COLO829 (cell line): ENCODE data around the gene LCP2.

Source experiments
- DNase-seq: peaks from one replicate; pipeline ENCODE4 v3.0.0; 2012; ENCODE audit warnings: low spot score

Gene LCP2

DNA sequence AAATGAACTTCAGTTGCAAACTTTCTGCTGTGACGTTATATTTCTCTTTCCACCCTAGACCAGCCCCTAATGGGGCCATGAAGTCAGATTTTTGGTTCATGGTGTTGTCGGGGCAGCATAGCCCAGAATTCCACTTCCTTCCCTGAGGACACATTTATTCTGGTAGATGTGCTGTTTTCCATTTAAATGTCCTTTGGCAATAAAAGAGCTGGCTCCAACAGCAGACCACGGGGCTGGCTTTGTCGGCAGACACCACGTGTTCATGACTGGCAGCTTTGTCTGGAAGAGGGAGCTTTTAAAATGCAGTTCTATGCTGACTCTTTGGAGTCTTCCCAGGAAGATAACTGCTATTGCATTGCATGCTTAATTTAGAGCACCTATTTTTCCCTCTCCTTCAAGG lies 17.6 kb upstream of the LCP2 start:
- DNase-seq, result peak; percentile 76

DNA sequence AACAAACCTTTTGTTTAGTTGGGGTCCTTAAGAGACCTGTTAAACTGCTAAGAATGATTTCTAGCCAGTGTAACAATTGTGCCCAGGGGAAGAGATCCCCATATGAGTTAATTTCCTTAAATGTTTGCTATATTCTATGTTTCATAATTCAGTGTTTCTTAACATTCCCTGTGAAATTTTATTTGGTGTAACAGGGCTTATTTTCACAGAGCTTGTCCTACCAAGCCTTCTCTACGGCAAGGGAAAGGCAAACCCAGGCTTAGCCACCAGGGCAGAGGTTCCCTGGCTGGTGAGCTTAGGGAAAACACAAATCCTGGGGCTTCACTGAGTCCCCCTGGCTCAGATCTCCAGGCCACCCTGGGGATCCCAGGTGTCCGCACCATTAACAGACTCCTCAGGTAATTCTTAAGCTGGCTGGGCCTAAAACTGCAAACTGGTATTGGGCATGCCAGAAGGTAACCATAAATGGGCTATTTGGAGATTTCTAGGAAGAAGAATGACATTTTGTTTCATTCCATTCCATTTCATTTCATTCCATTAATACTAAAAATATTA lies 17.0 kb upstream of the LCP2 start:
- DNase-seq, result no peak

DNA sequence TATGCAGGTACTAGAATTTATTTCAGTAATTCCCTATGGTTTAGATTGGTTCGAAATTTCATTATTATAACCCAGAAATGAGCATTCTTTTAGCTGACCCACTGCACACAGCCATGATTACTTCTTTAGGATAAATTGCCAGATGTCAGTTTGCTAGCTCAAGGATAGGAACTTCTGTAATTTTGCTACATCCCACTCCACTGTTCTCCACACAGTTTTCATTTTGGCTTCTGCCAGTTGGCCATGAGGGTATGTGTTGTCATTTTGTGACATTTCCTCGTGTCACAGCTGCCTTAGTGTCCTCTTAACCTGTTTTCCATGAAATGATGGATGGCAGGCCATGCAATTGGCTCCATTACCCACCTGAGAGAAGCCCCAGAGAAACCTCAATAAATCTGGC lies 16.2 kb upstream of the LCP2 start:
- no peak for DNase-seq

DNA sequence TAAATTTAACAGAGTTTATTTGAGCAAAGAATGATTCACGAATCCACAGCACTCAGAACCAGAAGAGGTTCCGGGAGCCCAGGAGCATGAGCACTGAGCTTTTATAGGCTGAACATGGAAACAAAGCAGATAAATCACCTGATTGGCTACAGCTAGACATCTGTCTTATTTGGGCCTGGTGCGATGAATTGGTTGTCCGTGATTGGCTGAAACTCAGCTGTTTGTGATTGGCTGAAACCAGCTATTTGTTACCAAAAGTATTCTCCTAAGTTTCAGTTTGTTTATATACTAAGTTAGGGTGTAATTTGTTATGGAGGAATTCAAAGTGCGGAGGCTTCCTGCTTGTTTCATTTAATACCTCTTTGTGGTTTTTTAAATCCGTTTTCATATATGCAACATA lies 15.8 kb upstream of the LCP2 start:
- DNase-seq, result no peak

DNA sequence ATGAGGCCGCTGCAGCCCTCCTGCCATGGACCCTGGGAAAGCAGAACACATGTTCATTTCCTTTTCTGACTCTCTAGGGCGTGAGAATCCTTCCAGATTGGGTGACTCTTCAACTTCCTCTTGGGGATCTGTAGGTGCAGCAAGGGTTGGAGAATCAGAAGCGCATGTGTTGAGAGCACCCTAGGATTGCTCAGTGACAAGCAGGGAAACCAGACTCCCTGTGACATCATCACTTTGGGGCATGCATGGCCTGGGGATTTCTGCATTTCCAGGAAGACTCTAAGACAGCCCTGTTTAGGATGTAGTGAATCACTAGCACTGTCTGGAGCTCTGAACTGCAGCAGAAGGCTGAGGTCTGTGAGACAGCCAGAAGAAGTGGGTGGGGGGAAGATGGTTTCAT lies 15.1 kb upstream of the LCP2 start:
- DNase-seq, result no peak

DNA sequence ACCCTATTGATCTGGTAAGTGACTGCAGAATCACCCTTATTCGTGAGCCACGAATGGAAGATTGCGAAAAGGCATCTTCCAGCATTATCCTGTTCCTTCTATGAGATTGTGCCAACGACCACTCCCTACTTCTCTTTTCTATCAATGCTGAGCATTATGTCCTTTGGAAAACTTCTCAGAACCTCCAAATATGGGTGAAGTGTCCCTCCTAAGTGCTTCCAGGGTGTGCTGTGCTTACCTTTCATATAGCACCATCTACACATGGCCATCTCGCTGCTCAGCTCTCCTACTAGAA lies 14.7 kb upstream of the LCP2 start:
- no peak for DNase-seq

DNA sequence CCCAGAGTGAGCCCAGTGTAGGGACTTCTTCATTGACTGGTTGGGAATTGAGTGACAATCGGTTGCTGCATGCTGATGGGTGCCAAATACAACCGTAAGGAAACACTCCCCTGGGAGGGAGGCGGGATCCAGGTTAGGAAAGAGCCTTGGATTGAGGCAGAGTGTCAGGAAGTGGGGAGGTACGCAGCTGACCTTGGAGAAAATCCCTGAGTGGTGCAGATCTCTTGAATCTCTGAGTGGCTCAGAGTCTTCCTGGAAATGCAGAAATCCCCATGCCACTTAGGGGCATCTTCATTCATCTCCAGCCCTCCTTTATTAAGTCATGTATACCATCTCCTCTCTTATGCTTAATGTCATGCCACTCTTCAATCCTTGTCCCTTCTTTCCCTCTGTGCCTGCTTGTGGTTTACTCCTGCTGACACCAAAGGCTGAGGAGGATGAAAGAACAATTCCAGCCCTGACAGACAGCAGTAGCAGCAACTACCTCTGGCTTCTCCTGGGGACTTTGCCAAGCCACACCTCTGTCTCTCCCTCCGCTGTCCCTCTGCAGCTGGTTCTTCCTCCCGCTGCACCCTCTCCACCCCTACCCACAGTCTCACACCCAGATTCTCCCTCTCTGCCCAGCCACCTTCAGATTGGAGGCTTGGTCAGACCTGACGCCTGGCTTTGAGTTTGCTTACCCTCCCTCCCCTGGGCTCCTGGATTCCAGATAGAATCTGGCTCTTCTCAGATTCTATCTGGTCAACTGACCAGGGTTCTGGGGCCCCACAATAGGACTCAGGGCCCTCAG lies 14.1 kb upstream of the LCP2 start:
- no peak for DNase-seq

DNA sequence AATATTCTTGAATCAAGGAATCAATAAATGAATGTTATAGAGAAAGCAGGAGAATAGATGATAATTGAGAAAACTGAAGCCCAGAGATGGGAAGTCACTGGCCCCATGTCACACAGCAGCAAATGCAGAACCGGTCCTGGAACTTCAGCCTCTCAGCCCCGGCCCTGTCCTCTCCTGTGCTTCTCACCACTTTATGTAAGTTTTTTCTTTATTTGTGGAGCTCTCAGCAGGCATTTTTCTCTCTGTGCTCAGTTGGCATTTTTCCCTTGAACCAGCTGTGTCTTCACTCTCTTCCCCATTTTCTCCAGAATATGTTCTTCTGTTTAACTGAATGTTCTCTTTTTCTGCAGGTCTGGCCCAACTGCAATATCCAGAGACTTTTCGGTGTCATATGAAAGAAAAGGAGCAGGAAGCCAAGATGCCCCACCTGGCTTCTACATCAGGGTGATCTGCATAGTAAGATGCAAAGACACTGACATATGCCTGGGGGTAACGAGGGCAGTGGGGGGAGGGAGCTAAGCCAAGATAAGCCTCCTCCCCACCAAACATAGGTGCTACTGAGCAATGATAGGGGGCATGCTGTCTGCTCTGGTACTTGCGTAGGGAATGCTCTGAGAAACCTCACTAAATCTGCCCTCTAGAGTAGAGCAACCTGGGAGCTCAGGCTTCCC lies 12.8 kb upstream of the LCP2 start:
- DNase-seq, result no peak

DNA sequence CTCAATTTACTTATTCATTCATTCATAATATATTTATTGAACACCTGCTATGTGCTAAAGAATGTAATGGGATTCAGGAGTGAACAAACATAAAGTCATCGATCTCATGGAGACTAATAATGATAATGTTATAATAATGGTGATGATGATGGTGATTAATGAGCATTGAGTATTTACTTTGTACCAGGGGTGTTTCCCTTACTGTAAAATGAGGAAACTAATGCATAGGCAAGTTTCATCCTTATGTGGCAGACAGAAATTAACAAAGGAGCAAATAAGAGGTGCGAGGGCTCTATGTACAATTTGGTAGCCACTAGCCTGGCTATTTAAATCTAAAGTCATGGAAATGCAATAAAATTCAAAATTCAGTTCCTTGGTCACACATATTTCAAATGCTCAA lies 11.1 kb upstream of the LCP2 start:
- no peak for DNase-seq

DNA sequence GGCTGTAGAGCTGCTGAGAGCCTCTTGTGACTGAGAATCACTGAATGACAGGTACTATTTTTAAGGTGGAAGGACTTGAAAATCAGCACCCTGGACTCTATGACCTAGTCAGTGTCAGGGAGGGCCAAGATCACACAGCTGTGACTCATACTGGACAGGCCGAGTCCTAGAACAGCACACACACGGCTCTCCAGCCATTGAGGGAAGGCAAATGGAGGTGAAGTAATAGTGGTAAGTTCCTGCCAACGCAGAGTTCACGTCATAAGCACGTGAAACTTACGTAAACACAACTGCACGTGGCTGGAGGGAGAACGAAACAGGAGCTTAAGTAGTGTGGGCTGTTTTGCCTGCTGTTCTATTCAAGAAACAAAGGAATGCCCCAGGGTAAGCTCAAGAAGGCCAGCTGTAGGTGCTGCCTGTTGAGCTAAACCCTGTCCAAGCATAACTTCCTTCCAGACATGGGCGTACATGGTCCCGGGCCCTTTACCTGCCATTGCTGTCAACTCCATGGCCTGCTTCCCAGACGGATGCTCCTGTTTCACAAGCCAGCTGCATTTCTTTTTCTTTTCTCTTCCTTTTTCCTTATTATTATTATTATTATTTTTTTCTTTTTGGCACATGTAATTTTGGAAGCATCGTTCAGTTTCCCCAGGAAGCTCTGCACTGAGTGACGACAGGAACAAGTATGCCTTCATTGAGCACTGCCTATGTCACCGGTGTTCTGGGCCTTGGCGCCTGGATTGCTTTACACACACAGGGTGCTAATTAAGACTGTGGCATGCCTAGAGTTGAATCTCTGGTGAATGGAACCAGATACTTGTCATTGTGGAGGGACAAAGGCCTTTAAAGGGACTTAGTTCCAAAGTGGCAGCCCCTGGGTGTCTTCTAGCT lies 10.2 kb upstream of the LCP2 start:
- DNase-seq, result peak; percentile 69

DNA sequence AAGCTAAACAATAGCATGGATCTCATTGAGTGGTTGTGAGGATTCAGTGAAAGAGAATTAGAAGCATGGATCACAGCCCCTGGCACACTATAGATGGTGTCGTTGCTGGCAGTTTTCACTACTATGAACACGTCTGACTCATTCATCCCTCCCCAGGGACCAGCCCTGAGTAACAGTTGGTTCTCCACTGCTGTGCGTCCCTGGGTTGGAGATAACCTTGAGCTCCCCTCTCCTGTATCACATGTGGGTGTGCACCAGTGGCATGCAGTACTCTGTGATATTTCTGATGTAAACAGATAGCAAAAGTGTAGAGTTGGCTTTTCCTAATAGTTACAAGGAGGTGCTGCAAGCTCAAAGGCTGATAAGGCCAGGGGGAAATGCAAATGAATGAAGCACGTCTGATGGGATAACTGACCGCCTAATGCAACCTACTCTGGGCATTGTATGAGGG lies 8.8 kb upstream of the LCP2 start:
- peak; percentile 65 for DNase-seq

DNA sequence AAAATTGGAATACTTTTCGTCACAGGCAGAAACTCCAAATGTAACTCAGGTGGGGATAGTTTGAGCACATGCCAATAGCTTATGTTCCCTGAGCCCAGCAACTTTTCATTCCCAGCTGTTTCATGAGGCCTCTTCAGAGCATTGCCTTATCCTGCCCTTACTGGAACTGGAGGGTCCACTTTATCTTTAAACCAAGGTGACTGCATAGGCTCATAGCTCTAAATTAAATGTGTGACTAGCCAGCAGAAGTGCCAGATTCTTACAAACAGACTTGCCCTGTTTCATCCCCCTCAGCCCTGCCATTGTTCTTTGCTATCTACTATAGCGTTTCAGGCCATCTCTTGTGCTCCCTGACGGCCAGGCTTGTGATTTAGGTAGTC lies 8.1 kb upstream of the LCP2 start:
- DNase-seq, result no peak

DNA sequence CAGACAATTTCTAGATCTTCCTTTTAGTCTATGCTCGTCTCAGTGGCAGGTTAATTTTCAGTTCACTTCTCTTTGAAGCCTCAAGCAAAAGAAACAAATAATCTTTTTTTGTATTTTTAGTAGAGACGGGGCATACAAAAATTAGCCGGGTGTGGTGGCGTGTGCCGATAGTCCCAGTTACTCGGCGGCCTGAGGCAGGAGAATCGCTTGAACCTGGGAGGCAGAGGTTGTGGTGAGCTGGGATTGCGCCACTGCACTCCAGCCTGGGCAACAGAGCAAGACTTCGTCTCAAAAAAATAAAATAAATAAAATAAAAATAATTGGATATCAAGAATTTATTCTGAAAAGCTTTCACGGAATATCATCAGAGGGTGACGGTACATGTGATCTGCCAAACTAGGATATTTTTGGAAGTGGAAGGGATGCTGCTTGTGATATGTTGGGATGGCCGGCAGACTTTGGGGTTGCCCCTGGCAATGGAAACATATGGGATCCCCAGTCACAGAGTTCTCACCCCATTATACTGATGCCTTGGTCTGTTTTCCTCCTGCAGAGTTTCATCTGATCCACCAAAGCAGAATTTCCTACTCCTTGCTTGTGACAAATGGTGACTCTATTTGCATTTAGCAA lies 7.6 kb upstream of the LCP2 start:
- DNase-seq, result no peak

DNA sequence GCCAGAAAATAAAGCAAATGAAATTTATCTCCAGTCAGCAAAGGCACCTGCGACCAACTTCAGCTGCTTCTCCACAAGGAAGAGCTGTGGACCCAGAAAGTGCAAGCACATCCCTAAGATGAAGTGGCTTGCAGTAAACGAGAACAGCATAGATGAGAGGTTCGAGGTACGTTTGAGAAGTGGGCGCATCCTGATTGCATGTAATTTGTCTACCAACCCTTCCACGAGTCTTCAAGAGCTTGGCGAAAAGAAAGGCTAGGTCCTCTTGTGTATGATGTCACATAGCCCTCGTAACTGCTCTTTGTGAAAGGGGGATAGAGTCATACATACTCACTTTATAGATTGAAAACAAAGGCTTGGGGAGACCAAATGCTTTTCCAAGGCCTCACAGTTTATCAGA lies 6.0 kb upstream of the LCP2 start:
- no peak for DNase-seq

DNA sequence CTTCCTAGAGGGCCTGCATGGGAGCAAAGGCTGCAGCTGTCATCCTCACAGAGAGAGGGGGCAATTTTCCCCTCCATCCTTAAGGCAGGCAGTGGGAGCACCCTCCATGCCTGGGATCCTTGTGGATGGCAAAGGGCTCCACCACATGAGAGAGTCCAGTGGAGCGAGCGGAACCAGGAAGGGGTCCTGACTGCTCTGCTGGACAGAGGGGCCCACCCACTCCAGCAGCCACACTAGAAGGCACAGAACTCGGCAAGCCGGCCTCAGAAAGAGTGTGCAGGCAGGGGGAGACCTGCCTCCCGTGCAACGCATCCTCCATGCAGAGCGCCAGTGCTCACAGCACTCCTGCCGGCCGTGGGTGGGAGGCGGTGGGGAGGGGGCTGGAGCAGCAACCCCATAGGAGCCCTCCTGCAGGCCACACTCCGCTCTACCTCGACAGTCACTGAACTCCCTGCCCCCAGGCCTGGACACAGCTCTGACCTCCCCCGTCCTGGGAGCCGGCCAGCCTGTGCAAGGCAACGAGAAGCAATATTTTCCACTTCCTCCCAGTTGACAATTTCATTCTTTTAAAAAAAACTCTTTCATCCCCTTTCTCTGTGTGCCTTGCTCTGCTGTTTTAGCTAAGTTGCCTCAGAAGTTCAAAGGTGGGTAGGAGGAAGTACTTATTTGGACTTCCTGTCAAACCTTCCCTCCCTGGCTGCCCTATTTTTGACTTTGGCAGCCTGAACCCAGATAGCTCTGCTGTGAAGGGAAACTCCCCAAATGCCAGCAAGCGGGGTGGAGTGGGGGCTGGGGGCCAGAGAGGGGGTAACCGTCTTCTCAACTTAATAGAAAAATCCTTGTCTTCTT lies 5.3 kb upstream of the LCP2 start:
- peak; percentile 68 for DNase-seq

DNA sequence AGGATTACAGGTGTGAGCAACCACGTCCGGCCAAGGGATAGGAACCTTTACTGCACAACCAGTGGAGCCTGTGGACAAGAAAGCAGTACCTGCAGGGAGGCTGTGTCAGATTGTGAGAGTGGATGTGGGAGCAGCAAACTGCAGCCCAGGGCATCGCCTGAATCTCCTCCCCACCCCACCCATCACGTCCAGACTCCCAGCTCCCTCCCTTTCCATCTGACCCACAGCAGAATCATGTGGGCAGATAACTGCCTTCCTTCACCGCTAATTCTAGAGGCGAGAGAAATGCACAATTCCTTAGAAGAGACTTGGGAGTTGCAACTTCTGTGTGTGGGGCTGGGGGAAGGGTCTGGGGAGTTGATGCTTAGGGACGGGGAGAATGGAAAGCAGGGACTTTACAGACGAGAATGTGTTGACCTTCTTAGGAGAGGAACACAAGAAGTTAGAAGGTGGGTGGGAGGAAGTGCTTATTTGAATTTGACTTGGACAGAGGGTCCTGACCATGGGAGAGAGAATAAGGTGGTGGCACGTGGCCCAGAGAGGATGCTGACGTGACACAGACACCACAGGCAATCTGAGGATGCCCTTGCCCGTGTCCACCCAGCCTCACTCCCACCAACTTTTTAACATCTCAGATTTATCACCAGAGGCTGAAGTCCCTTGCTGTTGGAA lies 4.5 kb upstream of the LCP2 start:
- no peak for DNase-seq

DNA sequence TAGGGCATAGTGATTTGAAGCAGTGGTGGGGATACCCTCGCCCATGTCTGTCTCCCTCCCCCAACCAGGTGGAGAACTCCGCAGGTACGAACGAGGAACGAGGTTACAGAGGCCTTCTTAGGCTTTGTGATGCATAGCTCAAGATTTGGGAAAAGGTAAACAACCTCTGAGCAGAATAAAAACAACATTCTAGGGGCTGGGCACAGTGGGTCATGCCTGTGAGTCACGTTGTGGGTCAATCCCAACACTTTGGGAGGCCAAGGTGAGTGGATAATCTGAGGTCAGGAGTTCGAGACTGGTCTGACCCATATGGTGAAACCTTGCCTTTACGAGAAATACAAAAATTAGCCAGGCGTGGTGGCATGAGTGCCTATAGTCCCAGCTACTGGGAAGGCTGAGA lies 3.6 kb upstream of the LCP2 start:
- DNase-seq, result no peak

DNA sequence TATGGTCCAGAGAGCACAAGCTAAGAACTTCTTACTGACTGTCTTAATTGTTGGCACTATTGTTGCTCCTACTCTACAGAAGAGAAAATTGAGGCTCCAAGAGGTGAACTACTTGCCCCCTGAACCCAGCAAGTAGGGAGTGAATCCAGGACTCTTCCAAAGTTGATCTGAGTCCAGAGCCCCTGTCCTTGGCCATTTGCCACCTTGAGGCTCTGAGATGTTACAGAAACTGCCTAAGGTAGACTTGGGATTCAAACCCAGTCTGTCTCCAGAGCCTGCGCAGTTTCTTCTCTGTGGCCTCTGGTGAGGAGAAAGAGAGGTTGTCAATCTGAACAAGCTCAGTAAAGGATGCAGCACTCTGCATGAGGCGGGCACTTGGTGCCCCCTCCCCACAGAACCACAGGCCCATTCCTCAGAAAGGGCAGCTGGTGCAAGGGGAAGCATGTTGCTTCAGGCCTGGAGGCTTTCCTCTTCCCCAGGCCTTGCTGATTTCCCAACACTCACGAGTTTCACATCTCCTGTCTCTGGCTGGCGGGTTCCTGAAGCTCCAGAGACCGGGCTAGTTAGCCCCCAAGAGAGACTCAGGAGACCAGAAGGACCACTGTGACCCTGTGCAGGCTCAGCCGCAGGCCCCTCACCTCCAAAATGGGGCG lies 2.9 kb upstream of the LCP2 start:
- no peak for DNase-seq

DNA sequence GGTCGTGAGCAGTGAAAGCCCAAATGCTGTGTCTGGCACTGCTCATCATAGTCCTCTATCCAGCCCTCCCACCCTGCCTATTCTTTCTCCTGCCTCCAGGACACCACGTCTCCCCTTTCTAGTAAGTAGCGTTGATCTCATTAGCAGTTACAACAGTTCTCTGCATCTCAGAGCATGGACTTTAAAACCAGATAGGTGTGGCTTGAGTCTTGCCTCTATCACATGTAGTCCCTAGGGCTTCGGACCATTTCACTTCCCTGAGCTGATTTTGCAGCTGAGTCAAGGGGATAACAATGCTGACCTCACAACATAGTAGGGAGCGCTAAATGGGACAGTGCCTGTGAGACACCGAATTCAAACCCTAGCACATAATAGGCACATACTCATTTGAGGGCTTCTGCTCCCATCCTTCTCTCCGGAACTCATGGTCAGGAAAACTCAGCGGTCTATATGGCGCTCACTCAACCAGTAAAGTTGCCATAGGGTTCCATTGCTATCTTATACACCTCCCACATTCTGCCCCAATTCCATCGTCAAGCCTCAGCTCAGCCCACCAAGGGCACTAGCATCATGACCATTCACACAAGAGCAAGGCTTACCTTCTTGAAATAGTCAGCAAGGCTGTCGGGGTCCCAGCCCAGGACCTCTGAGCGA lies 515 bp downstream of the LCP2 start:
- no peak for DNase-seq
